Lung (tissue), 12 donors: ENCODE data around the gene SYN1. TPM values are rescaled to one million over a fixed set of nuclear protein-coding genes. Genes with fewer than 3 reads are reported as not detected.

Source experiments
- ATAC-seq: fragments of 200-7000 bp; cut with Tn5 transposase; one replicate; pipeline ENCODE4 v1.9.1; 2020; ENCODE audit warnings: moderate number of reproducible peaks; ENCODE audit not compliant: insufficient read depth, low FRiP score
- DNase-seq, 3 donors: peaks; one replicate each; pipeline ENCODE4 v3.0.0-alpha.2; 2013 to 2017
- H3K27ac ChIP-seq, 2 donors: one replicate each; pipeline ENCODE4 v1.5.1; 2013; ENCODE audit warnings: mild to moderate bottlenecking in 2 of 2, moderate library complexity in 2 of 2, control low read depth in 1 of 2, inconsistent platforms in 1 of 2, low read depth in 1 of 2, low read length in 1 of 2
- H3K27me3 ChIP-seq, 3 donors: one replicate each; pipeline ENCODE4 v1.5.1; 2013; ENCODE audit warnings: low read length in 2 of 3; ENCODE audit not compliant: control insufficient read depth in 3 of 3, insufficient read depth in 3 of 3
- H3K36me3 ChIP-seq, 4 donors: one replicate each; pipeline ENCODE4 v1.5.1; 2013; ENCODE audit warnings: low read length in 4 of 4, mild to moderate bottlenecking in 1 of 4, moderate library complexity in 1 of 4; ENCODE audit not compliant: control insufficient read depth in 4 of 4, insufficient read depth in 4 of 4
- H3K4me1 ChIP-seq, 5 donors: one replicate each; pipeline ENCODE4 v1.5.1; 2013; ENCODE audit warnings: low read length in 5 of 5, mild to moderate bottlenecking in 2 of 5, moderate library complexity in 1 of 5; ENCODE audit not compliant: control insufficient read depth in 5 of 5, insufficient read depth in 5 of 5
- H3K4me3 ChIP-seq: one replicate; pipeline ENCODE4 v1.5.1; 2013; ENCODE audit warnings: mild to moderate bottlenecking, control low read depth, moderate library complexity
- H3K9ac ChIP-seq, 2 donors: one replicate each; pipeline ENCODE4 v1.5.1; 2013; ENCODE audit warnings: low read length in 2 of 2, control low read depth in 1 of 2; ENCODE audit not compliant: insufficient read depth in 1 of 2
- H3K9me3 ChIP-seq, 4 donors: one replicate each; pipeline ENCODE4 v1.5.1; 2013; ENCODE audit warnings: low read length in 3 of 4, mild to moderate bottlenecking in 1 of 4, moderate library complexity in 1 of 4; ENCODE audit not compliant: control insufficient read depth in 4 of 4, insufficient read depth in 3 of 4
- CTCF ChIP-seq: IDR thresholded peaks from 2 replicates; pipeline ENCODE4 v1.5.1; 2012; ENCODE audit warnings: mild to moderate bottlenecking; ENCODE audit errors: control extremely low read depth, extremely low read depth
- WGBS, 2 donors: extraction: QIAGEN DNeasy Blood & Tissue Kit; methylation state at CpG; one replicate each; pipeline ENCODE4 v1.1.7; 2013; 5-methylcytosine and 5-hydroxymethylcytosine counted together
- polyA plus RNA-seq, 2 donors: library from polyadenylated mRNA; stranded (reverse); fragments of 200-250 nt; gene quantifications; one replicate each; pipeline ENCODE4 v1.2.1, GENCODE V29; 2013
- total RNA-seq, 2 donors: library from RNA; depleted of rRNA in 1 of 2; stranded (reverse); fragments of >200 nt in 1 of 2; gene quantifications; one replicate each; pipeline ENCODE4 v1.2.1, GENCODE V29; 2014 to 2021
- donor health status: control.
- donor health status: control.
- donor health status: Bipolar disorder and iron deficiency.
- donor health status: healthy.
- donor health status: DM: yes; HTN: yes; CAD: no.

Gene SYN1
- total and polyA plus RNA-seq, 4 donors, result 0.11 to 4.5 (median 1.3) TPM

GRCh38 chrX:47578692-47579091 is 41.0 kb downstream of the SYN1 start:
- Histone ChIP-seq H3K27me3 (no peaks in the 10 kb centered on the region), H3K4me1 (peaks cover 0 to 20% (median 3%) of the 10 kb centered on the region in 5 donors), H3K9me3 (peaks cover 0 to 4% (median 0%) of the 10 kb centered on the region in 4 donors), H3K4me3 (no peak overlapping the region), H3K27ac (no peak overlapping the region), H3K36me3 (no peaks in the 10 kb centered on the region), H3K9ac (no peak overlapping the region)
- TF ChIP-seq CTCF, result no peak
- ATAC-seq (no peak), DNase-seq (no peak)
- 33 to 50% methylated on average over 14 to 16 of the region's 16 CpGs for WGBS, 2 donors

GRCh38 chrX:47577901-47578300 is 41.8 kb downstream of the SYN1 start:
- Histone ChIP-seq H3K9me3 (peaks cover 0 to 4% (median 0%) of the 10 kb centered on the region in 4 donors), H3K4me1 (peaks cover 0 to 20% (median 3%) of the 10 kb centered on the region in 5 donors), H3K4me3 (no peak overlapping the region), H3K27me3 (no peaks in the 10 kb centered on the region), H3K9ac (no peak overlapping the region), H3K36me3 (no peaks in the 10 kb centered on the region), H3K27ac (peak overlapping the region in 1 of 2 donors; percentile 15)
- no peak for TF ChIP-seq CTCF
- no peak for DNase-seq
- no peak for ATAC-seq
- 74 to 86% methylated on average over 3 of the region's 3 CpGs for WGBS, 2 donors

GRCh38 chrX:47577424-47577823 is 42.2 kb downstream of the SYN1 start:
- Histone ChIP-seq H3K4me3 (no peak overlapping the region), H3K27me3 (no peaks in the 10 kb centered on the region), H3K27ac (no peak overlapping the region), H3K9ac (no peak overlapping the region), H3K4me1 (peaks cover 0 to 20% (median 3%) of the 10 kb centered on the region in 5 donors), H3K9me3 (peaks cover 0 to 4% (median 0%) of the 10 kb centered on the region in 4 donors), H3K36me3 (no peaks in the 10 kb centered on the region)
- no peak for TF ChIP-seq CTCF
- DNase-seq (no peak), ATAC-seq (no peak)
- WGBS, 2 donors, result 70 to 71% methylated on average over 9 of the region's 9 CpGs
